Measurements from ENCODE around the gene CCBE1. TPM values are rescaled to one million over a fixed set of nuclear protein-coding genes. Genes with fewer than 3 reads are reported as not detected.

Gene CCBE1
- polyA plus RNA-seq, 1 of the 3 experiments (the other 2 are of a cell fraction): 5.0 TPM

DNA sequence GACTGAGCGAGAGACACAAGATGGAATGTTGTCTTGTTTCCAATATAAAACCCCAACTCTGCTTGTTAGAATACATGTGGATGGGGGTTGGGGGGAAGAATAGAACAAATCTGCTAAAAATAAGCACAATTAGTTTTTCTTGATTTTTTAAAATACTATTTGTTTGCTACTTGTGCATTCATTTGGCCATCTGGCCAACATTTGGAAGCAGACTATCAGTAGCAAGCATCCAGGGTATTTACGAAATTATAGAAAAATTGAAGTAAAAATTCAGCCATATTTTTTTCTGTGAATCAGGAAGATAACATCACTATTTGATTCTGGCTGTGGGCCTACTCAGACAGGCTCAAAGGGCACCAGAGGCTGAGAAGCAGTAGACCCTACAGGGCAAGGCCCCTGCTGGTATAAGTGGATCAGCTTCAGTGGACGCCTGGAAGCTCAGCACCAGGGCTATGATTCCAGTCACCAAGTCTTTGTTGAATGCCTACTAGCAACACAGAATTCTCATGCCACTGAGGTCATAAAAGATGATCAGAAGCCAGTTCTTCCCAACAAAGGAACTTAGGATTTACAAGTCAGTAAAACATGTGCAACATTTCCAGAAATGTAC lies 133.9 kb downstream of the CCBE1 start:
- no peak overlapping the region for H2AFZ ChIP-seq (ENCODE audit: low read depth)
- H3K27ac ChIP-seq (ENCODE audit: low read depth in 2 of 2, low read length in 1 of 2): peak overlapping the region in 1 of 2 experiments; percentile 28; a peak in 1 of 4 replicates
- no peak for DNase-seq
- CTCF ChIA-PET: interaction anchor here (1.8 to 2.2 kb wide), 2 partner anchors 104 to 260 kb away, joined by 7 to 10 read pairs; no protein-coding TSS in a partner anchor
- H3K4me2 ChIP-seq: no peak overlapping the region
- no peak overlapping the region for H3K9ac ChIP-seq
- POLR2A ChIA-PET: no interaction called here
- H4K20me1 ChIP-seq (ENCODE audit: insufficient read depth): no peaks in the 10 kb centered on the region
- H3K36me3 ChIP-seq (replicated peaks in 1 of 2; ENCODE audit: control insufficient read depth in 1 of 2, insufficient read depth in 2 of 2, low read length in 1 of 2): no peaks in the 10 kb centered on the region
- no peak overlapping the region for H3K4me3 ChIP-seq (ENCODE audit: low read depth in 2 of 2, low read length in 1 of 2)
- H3K9me3 ChIP-seq: no peaks in the 10 kb centered on the region
- no peaks in the 10 kb centered on the region for H3K79me2 ChIP-seq (ENCODE audit: insufficient read depth)
- TF ChIP-seq TEAD4 (IDR thresholded peaks at IDR 0.05; ENCODE audit: borderline replicate concordance, insufficient read depth) (no peak), RFX5 (IDR thresholded peaks at IDR 0.05; ENCODE audit: low read length) (no peak), EP300 (IDR thresholded peaks at IDR 0.05; ENCODE audit: borderline replicate concordance in 1 of 2, low read depth in 1 of 2, low read length in 1 of 2) (no peak; a peak in 1 of 4 replicates), NRF1 (IDR thresholded peaks at IDR 0.05; ENCODE audit: low read depth, low read length) (no peak), MXI1 (IDR thresholded peaks at IDR 0.05; ENCODE audit: low read depth, low read length) (no peak), YY1 (IDR thresholded peaks at IDR 0.05; ENCODE audit: low read depth) (no peak), MEF2A (IDR thresholded peaks at IDR 0.05; ENCODE audit: borderline replicate concordance, low read depth) (no peak), FOXJ3 (CRISPR knock-in tag; IDR thresholded peaks at IDR 0.05) (no peak), RAD21 (IDR thresholded peaks at IDR 0.05; ENCODE audit: low read length) (no peak), FOXM1 (IDR thresholded peaks at IDR 0.05; ENCODE audit: low read depth) (no peak), TAF1 (IDR thresholded peaks at IDR 0.05; ENCODE audit: borderline replicate concordance, low read depth, low read length) (no peak), TCF12 (IDR thresholded peaks at IDR 0.05) (no peak), RXRA (IDR thresholded peaks at IDR 0.05; ENCODE audit: borderline replicate concordance, low read depth) (no peak), RCOR1 (IDR thresholded peaks at IDR 0.05; ENCODE audit: low read length) (no peak)
- TF ChIP-seq, protein P1, sequence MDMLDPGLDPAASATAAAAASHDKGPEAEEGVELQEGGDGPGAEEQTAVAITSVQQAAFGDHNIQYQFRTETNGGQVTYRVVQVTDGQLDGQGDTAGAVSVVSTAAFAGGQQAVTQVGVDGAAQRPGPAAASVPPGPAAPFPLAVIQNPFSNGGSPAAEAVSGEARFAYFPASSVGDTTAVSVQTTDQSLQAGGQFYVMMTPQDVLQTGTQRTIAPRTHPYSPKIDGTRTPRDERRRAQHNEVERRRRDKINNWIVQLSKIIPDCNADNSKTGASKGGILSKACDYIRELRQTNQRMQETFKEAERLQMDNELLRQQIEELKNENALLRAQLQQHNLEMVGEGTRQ (IDR thresholded peaks at IDR 0.05; ENCODE audit: borderline replicate concordance, low read depth, low read length): no peak
- TF ChIP-seq, protein P2, sequence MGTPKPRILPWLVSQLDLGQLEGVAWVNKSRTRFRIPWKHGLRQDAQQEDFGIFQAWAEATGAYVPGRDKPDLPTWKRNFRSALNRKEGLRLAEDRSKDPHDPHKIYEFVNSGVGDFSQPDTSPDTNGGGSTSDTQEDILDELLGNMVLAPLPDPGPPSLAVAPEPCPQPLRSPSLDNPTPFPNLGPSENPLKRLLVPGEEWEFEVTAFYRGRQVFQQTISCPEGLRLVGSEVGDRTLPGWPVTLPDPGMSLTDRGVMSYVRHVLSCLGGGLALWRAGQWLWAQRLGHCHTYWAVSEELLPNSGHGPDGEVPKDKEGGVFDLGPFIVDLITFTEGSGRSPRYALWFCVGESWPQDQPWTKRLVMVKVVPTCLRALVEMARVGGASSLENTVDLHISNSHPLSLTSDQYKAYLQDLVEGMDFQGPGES (IDR thresholded peaks at IDR 0.05; ENCODE audit: low read depth, low read length): no peak
- TF ChIP-seq, protein P3, sequence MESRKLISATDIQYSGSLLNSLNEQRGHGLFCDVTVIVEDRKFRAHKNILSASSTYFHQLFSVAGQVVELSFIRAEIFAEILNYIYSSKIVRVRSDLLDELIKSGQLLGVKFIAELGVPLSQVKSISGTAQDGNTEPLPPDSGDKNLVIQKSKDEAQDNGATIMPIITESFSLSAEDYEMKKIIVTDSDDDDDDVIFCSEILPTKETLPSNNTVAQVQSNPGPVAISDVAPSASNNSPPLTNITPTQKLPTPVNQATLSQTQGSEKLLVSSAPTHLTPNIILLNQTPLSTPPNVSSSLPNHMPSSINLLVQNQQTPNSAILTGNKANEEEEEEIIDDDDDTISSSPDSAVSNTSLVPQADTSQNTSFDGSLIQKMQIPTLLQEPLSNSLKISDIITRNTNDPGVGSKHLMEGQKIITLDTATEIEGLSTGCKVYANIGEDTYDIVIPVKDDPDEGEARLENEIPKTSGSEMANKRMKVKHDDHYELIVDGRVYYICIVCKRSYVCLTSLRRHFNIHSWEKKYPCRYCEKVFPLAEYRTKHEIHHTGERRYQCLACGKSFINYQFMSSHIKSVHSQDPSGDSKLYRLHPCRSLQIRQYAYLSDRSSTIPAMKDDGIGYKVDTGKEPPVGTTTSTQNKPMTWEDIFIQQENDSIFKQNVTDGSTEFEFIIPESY (IDR thresholded peaks at IDR 0.05; ENCODE audit: borderline replicate concordance, low read depth): no peak
- TF ChIP-seq, protein P4, sequence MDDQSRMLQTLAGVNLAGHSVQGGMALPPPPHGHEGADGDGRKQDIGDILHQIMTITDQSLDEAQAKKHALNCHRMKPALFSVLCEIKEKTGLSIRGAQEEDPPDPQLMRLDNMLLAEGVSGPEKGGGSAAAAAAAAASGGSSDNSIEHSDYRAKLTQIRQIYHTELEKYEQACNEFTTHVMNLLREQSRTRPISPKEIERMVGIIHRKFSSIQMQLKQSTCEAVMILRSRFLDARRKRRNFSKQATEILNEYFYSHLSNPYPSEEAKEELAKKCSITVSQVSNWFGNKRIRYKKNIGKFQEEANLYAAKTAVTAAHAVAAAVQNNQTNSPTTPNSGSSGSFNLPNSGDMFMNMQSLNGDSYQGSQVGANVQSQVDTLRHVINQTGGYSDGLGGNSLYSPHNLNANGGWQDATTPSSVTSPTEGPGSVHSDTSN (IDR thresholded peaks at IDR 0.05): no peak
- H3K9me2 ChIP-seq: no peaks in the 10 kb centered on the region
- no peaks in the 10 kb centered on the region for H3F3A ChIP-seq (replicated peaks; ENCODE audit: insufficient read depth)
- H3K4me1 ChIP-seq (ENCODE audit: control insufficient read depth in 1 of 2, insufficient read depth in 2 of 2, low read depth in 1 of 2, low read length in 1 of 2): peaks cover 0 to 14% of the 10 kb centered on the region in 2 experiments; a peak in 1 of 4 replicates
- no peaks in the 10 kb centered on the region for H3K27me3 ChIP-seq (ENCODE audit: insufficient read depth)
- WGBS (ENCODE audit: low lambda C conversion rate): 83% methylated on average over 3 of the region's 3 CpGs
